Coronary artery (tissue), 2 donors: ENCODE measurements around the gene OAS2.

Experiments used
- DNase-seq: peaks from one replicate; pipeline ENCODE4 v3.0.0-alpha.2; 2017; ENCODE audit warnings: low spot score
- H3K27ac ChIP-seq, 2 donors: fragments of 200-600 bp; sonication (generic); one replicate each; pipeline ENCODE4 v1.5.1; 2016 to 2019
- H3K4me3 ChIP-seq: fragments of 200-600 bp; sonication (generic); 2 replicates; pipeline ENCODE4 v1.5.1; 2016; ENCODE audit warnings: mild to moderate bottlenecking, moderate library complexity
- TF ChIP-seq, protein P1 (sequence below): fragments of 200-600 bp; sonication (generic); IDR thresholded peaks from one replicate; pipeline ENCODE4 v1.5.1; 2019; ENCODE audit warnings: antibody characterized with exemption

OAS2 gene, protein sequence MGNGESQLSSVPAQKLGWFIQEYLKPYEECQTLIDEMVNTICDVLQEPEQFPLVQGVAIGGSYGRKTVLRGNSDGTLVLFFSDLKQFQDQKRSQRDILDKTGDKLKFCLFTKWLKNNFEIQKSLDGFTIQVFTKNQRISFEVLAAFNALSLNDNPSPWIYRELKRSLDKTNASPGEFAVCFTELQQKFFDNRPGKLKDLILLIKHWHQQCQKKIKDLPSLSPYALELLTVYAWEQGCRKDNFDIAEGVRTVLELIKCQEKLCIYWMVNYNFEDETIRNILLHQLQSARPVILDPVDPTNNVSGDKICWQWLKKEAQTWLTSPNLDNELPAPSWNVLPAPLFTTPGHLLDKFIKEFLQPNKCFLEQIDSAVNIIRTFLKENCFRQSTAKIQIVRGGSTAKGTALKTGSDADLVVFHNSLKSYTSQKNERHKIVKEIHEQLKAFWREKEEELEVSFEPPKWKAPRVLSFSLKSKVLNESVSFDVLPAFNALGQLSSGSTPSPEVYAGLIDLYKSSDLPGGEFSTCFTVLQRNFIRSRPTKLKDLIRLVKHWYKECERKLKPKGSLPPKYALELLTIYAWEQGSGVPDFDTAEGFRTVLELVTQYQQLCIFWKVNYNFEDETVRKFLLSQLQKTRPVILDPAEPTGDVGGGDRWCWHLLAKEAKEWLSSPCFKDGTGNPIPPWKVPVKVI

DNA sequence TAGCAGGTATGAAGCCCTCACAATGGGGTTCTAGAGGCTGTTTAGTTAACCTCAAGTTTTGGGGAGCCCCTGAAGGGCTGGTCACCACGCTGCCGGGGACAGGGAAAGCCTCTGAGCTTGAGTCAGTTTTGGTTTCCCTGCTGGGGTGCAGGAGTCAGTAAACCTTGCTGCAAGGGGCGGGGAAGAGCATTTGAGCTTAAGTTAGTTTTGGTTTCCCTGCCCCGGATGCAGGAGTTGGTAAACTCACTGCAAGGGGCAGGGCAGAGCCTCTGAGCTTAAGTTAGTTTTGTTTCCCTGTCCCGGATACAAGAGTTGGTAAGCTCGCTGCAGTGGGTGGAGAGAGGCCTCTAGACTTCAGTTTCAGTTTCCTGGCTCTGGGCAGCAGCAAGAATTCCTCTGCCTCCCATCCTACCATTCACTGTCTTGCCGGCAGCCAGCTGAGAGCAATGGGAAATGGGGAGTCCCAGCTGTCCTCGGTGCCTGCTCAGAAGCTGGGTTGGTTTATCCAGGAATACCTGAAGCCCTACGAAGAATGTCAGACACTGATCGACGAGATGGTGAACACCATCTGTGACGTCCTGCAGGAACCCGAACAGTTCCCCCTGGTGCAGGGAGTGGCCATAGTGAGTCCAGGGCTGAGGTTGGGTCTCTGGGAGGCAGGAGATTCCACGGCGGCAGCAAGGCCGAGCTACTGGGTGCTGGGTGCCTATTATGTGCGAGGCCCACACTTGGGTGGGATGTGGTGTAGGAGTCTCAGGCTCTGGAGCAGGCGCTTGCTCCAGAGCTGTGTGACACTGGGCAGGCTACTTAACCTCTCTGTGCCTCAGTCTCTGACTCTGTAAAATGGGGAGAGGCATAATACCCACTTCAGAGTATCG, at the start of gene OAS2:
OAS2 (plus strand) TSS at position 357 of the 878 bp plus-strand sequence; CDS start at position 447, 90 bp downstream.
- Histone ChIP-seq H3K27ac (peak within 1 kb of the TSS; percentile 71 to 93), H3K4me3 (peak within 1 kb of the TSS; percentile 76)
- peak; percentile 80 for DNase-seq
- TF ChIP-seq, protein P1, sequence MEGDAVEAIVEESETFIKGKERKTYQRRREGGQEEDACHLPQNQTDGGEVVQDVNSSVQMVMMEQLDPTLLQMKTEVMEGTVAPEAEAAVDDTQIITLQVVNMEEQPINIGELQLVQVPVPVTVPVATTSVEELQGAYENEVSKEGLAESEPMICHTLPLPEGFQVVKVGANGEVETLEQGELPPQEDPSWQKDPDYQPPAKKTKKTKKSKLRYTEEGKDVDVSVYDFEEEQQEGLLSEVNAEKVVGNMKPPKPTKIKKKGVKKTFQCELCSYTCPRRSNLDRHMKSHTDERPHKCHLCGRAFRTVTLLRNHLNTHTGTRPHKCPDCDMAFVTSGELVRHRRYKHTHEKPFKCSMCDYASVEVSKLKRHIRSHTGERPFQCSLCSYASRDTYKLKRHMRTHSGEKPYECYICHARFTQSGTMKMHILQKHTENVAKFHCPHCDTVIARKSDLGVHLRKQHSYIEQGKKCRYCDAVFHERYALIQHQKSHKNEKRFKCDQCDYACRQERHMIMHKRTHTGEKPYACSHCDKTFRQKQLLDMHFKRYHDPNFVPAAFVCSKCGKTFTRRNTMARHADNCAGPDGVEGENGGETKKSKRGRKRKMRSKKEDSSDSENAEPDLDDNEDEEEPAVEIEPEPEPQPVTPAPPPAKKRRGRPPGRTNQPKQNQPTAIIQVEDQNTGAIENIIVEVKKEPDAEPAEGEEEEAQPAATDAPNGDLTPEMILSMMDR, result no peak

- Histone ChIP-seq H3K4me3 (no peak overlapping the region), H3K27ac (no peak overlapping the region)
- no peak for DNase-seq
- TF ChIP-seq, protein P1, result no peak
These were observed 49.3 kb upstream of the OAS2 start for GRCh38 chr12:112928978-112929377.

DNA sequence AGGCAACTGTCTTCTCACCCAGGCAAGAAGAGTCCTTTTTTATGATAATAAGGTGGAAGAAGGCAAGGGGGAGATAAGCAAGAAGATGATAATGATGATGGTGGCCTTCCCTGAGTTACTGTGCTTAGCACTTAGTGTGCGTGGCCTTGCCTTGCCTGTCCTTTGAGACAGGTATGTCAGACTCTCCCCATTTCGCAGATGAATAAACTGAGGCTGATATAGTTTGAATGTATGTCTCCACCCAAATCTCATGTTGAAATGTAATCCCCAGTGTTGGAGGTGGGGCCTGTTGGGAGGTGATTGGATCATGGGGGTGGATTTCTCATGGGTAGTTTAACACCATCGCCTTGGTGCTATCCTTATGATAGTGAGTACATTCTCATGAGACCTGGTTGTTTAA, 48.6 kb upstream of the OAS2 start:
- TF ChIP-seq, protein P1, result no peak
- Histone ChIP-seq H3K4me3 (no peak overlapping the region), H3K27ac (no peak overlapping the region)
- DNase-seq, result no peak

- H3K4me3 ChIP-seq, result no peak overlapping the region
- no peak for DNase-seq
- TF ChIP-seq, protein P1, result no peak
- no peak overlapping the region for H3K27ac ChIP-seq
These were observed 48.0 kb upstream of the OAS2 start for GRCh38 chr12:112930350-112930749.

GRCh38 chr12:112932485-112933128, 45.7 kb upstream of the OAS2 start:
- no peak for DNase-seq
- H3K4me3 ChIP-seq, result no peak overlapping the region
- no peak overlapping the region for H3K27ac ChIP-seq
- TF ChIP-seq, protein P1, result no peak

DNA sequence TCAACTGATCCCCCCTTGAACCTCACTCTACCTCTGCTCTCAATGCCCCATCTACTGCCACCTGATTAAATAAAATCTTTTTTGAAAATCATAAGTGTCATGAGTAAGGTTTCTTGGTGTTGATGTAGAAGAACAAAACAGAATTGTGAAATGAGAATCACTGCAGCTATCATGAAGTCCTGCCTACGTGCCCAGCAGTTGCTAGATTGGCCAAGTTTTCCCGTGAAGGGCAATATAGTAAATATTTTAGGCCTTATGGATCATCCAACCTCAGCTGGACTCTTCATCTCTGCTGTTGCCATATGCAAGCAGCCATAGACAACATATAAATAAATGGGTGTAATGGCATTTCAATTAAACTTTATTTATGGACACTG, 45.2 kb upstream of the OAS2 start:
- DNase-seq, result no peak
- TF ChIP-seq, protein P1, result no peak
- Histone ChIP-seq H3K4me3 (no peak overlapping the region), H3K27ac (no peak overlapping the region)
